Stimulated activated naive CD8-positive, alpha-beta T cell treated with anti-CD3 and anti-CD28 coated beads, Interleukin-15, amount 100 ng/mL, for 72 hours (primary cell): ENCODE data around the gene TBC1D22A.

Experiments
- ATAC-seq: fragments of 150-1000 bp; cut with Tn5 transposase; 2 replicates; pipeline ENCODE4 v1.10.0; 2021; ENCODE audit warnings: mild to moderate bottlenecking, moderate library complexity
- DNase-seq, 2 donors: peaks; one replicate each; pipeline ENCODE4 v3.0.0; 2021 to 2022
- H3K27ac Mint-ChIP-seq, 2 donors: one replicate each; pipeline ENCODE4 v1.8.0; 2022; ENCODE audit warnings: mild to moderate bottlenecking in 2 of 2, mixed read lengths in 2 of 2, moderate library complexity in 2 of 2
- H3K27me3 Mint-ChIP-seq: one replicate; pipeline ENCODE4 v1.8.0; 2022; ENCODE audit warnings: mixed read lengths
- H3K4me1 Mint-ChIP-seq: one replicate; pipeline ENCODE4 v1.8.0; 2022; ENCODE audit warnings: mild to moderate bottlenecking, mixed read lengths
- H3K4me3 Mint-ChIP-seq, 2 donors: one replicate each; pipeline ENCODE4 v1.8.0; 2022; ENCODE audit warnings: mild to moderate bottlenecking in 2 of 2, mixed read lengths in 2 of 2, moderate library complexity in 1 of 2
- H3K9me3 Mint-ChIP-seq, 2 donors: one replicate each; pipeline ENCODE4 v1.8.0; 2022; ENCODE audit warnings: mixed read lengths in 2 of 2

Gene TBC1D22A

GRCh38 chr22:46995501-46996360, 233.3 kb downstream of the TBC1D22A start:
- Mint-ChIP-seq H3K4me1 (peaks cover 20% of the 10 kb centered on the region), H3K4me3 (no peak overlapping the region), H3K9me3 (no peaks in the 10 kb centered on the region), H3K27me3 (no peaks in the 10 kb centered on the region), H3K27ac (no peak overlapping the region)
- DNase-seq (no peak), ATAC-seq (no peak)

DNA sequence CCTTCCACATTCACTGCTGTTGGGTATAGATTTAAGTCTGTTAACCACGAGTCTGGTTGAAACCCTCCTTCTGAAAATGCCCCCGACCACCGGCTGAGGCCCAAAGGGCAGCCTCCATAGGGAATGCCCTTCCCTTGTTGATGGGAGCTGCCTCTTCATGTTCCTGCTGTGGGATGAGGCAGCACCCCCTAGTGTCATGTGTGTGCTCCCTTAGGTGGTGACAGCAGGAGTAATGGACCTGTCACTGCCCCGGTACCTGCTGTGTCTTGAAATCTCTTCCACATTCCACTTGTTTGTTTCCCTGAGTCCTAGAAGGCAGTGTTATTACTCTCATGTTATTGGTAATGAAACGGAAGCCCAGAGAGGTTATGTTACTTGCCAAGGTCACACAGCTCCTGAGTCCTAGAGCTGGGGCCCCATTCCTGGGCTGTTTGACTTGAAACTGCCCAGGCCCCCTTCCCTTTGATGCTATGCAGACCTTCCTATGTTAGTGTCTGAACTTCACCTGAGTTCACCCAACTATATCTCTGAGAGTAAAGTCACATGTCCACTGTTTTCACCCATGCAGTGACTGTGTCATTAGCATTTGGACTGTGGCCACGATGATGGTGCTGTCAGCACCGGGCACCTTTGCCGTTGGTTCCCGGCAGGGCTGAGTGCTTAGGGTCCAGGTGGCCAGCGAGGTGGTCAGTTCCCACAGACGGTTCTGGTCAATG, 234.3 kb downstream of the TBC1D22A start:
- DNase-seq (no peak), ATAC-seq (no peak)
- Mint-ChIP-seq H3K9me3 (no peaks in the 10 kb centered on the region), H3K27me3 (no peaks in the 10 kb centered on the region), H3K27ac (peak overlapping the region; percentile 42 to 71), H3K4me3 (no peak overlapping the region), H3K4me1 (peaks cover 25% of the 10 kb centered on the region)

DNA sequence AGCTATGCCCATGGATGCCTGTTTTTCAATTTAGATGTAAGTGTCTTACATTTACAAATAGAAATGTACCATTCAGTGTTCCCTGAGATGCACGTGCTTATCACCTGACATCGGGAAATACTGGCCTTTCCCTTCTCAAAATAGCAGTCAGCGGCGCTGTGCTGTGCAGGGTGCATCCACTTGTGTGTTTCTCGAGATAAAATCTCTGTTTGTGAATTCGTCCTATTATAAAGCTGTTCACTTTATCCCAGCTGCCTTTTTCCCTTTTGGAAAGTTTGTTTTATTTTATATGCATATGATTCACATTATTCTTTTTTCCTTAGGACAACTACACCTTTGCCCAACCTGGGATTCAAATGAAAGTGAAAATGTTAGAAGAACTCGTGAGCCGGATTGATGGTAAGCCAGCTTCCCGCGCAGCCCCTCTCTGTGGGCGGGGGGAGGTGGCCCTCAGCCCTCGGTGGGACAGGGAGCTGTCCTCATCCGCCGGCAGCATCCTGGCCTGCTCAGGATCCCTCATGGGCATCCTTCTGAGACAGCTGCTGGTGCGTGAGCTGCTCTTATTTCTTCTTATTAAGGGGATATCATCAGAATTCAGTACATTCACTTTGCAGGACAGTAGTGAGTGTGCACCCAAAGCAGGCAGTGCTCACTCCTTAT, 235.0 kb downstream of the TBC1D22A start:
- no peak for ATAC-seq
- H3K9me3 Mint-ChIP-seq: no peaks in the 10 kb centered on the region

DNA sequence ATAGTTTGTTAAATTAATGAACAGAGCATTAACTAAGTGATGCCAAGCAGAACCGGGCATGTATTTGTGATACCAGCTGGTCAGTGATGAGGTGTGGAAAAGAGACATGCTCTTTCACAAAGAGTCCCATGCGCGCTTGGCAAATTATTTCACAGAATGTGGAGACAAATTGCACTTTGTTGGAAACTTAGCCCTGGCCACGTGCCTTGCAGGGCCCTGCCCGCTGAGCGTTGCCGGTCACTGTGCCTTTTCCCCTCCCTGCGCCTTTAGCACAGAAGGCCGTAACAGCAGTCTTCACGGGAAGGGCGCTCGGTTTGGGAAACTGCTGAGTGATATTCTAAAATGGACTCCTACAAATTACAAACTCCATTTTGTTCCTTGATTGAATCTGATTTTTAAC, 235.9 kb downstream of the TBC1D22A start:
- Mint-ChIP-seq H3K27me3 (no peaks in the 10 kb centered on the region), H3K4me3 (no peak overlapping the region), H3K4me1 (peaks cover 30% of the 10 kb centered on the region), H3K27ac (no peak overlapping the region), H3K9me3 (no peaks in the 10 kb centered on the region)
- ATAC-seq (no peak), DNase-seq (no peak)

More for the DNA sequence above, 235.0 kb downstream of the TBC1D22A start:
- Mint-ChIP-seq H3K27me3 (no peaks in the 10 kb centered on the region), H3K4me3 (no peak overlapping the region), H3K4me1 (peaks cover 30% of the 10 kb centered on the region), H3K27ac (peak overlapping the region in 1 of 2 donors; percentile 12)
- no peak for DNase-seq

DNA sequence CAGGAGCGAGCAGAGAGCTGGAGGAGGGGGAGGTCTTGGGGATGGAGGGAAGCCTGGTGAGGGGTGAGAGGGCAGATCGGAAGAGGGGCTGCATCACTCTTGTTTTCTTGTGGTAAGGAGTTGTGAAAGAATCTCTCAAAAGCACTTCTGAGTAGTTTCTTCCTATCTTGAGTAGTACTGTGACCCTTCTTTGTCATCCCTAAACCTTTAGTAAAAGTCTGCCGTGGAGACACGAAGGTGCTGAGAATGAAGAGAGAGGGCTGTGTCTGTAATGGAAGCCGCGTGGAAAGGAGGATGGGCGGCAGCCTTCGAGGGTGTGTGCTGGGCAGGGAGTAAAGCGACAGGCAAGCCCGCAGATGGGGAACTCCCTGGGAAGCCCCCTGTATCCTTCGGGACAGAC, 237.8 kb downstream of the TBC1D22A start:
- peak overlapping the region; percentile 34 to 79 for H3K4me3 Mint-ChIP-seq
- no peak for DNase-seq
- ATAC-seq: no peak
- no peaks in the 10 kb centered on the region for H3K27me3 Mint-ChIP-seq
- no peaks in the 10 kb centered on the region for H3K9me3 Mint-ChIP-seq
- H3K4me1 Mint-ChIP-seq: peaks cover 30% of the 10 kb centered on the region
- peak overlapping the region; percentile 93 to 95 for H3K27ac Mint-ChIP-seq

DNA sequence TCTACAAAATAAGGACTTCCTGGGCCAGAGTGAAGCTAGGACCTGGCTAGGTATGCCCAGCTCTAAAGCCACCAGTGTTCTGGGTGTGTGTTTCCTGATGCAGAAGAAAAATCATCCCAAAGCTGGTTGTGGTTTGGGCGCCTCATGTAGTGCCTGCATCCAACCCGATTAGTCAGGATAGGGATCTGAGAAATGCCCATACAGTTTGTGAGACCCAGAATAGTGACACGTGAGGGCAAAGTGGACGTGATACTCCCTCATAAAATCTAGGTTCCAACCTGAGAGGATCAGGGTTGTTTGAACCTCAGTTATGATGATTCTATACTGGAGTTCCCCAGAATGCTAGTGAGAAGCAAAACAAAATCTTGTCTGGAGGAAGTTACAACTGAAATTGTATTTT, 238.4 kb downstream of the TBC1D22A start:
- H3K27ac Mint-ChIP-seq: peak overlapping the region in 1 of 2 donors; percentile 9
- DNase-seq: peak in 1 of 2 donors; percentile 7
- peak; percentile 85 for ATAC-seq
- no peak overlapping the region for H3K4me3 Mint-ChIP-seq
- no peaks in the 10 kb centered on the region for H3K9me3 Mint-ChIP-seq
- H3K27me3 Mint-ChIP-seq: no peaks in the 10 kb centered on the region
- H3K4me1 Mint-ChIP-seq: peaks cover 30% of the 10 kb centered on the region

DNA sequence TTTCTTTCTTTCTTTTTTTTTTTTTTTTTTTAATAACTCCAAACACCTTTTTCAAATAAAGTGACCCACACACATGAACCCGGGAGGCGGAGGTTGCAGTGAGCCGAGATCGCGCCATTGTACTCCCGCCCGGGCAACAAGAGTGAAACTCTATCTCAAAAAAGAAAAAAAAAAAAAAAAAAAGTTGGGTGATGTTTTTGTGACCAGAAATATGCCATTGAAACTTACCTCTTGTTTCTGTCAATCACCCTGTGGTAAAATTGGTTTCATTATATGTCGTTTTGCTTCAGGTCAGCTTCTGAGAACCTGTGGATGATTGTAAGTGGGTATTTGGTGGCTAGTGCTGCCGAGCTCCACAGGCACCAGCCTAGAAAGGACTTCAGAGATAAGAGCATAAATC, 238.8 kb downstream of the TBC1D22A start:
- H3K27me3 Mint-ChIP-seq: no peaks in the 10 kb centered on the region
- H3K27ac Mint-ChIP-seq: peak overlapping the region in 1 of 2 donors; percentile 7
- peak; percentile 84 for ATAC-seq
- no peaks in the 10 kb centered on the region for H3K9me3 Mint-ChIP-seq
- peak; percentile 21 to 37 for DNase-seq
- H3K4me3 Mint-ChIP-seq: no peak overlapping the region
- H3K4me1 Mint-ChIP-seq: peaks cover 30% of the 10 kb centered on the region

DNA sequence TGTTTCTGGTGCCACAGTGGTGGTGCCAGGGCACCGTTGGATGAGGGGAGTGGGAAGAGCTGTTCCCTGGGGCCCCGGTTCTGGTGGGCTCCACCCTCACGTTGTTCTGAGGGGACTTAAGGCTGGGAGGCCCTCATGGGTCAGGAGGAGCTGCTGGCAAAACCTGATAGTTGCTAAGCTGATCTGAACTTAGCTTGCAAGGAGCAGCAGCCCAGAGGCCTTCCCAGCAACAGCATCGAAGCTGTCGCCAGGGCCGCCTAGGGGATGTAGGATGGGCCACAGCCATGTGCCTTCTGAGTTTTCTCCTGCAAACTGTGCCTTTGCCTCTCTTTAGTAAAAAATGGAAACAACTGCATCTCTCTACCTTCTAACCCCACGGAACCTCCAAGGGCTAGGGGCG, 240.2 kb downstream of the TBC1D22A start:
- Mint-ChIP-seq H3K27ac (no peak overlapping the region), H3K27me3 (no peaks in the 10 kb centered on the region), H3K4me1 (peaks cover 26% of the 10 kb centered on the region), H3K4me3 (no peak overlapping the region), H3K9me3 (no peaks in the 10 kb centered on the region)
- ATAC-seq: no peak
- DNase-seq: no peak

DNA sequence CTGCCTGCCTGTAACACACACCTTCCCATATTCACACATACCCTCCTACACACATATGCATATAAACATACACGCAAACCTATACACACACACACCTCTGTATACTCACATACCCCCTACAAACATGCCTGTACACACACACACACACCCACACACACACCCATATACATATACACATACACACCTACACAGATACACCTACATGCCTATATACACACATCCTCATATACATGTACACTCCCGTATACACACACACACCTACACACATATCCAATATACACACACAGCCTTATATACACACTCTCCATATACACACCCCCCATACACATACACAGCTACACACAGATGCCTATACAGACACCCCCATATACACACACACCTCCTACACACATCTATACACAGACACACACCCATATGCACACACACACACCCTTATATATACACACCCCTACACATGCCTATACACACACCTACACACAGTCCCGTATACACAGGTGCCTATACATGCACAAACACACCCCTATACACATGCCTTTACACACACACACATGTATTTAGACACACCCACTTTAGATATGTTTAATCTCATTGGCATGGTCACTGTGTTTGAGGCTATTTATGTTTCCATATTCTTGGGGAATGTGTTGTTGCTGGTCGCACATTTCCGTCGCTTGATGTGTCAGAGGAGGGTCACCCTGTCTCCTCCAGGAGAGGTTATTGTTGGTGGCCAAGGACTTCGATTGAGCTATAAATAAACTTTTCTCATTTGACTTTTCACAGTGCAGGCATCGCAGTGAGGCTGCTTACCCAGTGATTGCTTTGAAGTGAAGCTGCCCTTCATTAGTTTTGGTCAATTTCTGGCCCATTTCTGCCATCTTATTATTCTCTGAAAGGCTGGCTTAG, 243.3 kb downstream of the TBC1D22A start:
- Mint-ChIP-seq H3K4me1 (peaks cover 10% of the 10 kb centered on the region), H3K27me3 (no peaks in the 10 kb centered on the region), H3K27ac (no peak overlapping the region), H3K9me3 (no peaks in the 10 kb centered on the region), H3K4me3 (no peak overlapping the region)
- ATAC-seq: no peak
- no peak for DNase-seq

- Mint-ChIP-seq H3K27me3 (no peaks in the 10 kb centered on the region), H3K27ac (no peak overlapping the region), H3K4me1 (peaks cover 5% of the 10 kb centered on the region), H3K4me3 (no peak overlapping the region), H3K9me3 (no peaks in the 10 kb centered on the region)
- ATAC-seq (no peak), DNase-seq (no peak)
Observed at GRCh38 chr22:47006433-47006832, 244.0 kb downstream of the TBC1D22A start.

DNA sequence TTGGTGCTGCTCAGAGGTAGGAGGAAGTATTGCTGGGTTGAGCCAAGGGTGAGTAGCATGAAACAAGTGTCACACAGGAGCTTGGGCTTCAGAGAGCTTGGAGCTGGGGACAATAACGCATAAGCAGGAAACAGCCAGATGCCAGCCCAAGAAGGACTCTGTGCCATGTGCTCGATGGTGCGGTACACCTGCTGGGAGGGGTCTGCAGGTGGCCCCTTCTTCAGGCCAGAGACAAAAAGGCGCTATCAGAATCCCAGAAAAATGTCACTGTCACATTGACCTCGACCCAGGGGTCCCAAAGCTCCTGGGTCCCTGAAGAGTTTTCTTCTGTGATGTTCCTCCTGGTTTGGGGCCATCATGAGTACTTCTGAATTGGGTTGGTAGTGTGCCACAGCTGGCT, 244.4 kb downstream of the TBC1D22A start:
- Mint-ChIP-seq H3K9me3 (no peaks in the 10 kb centered on the region), H3K4me3 (no peak overlapping the region), H3K4me1 (peaks cover 5% of the 10 kb centered on the region), H3K27me3 (no peaks in the 10 kb centered on the region), H3K27ac (no peak overlapping the region)
- DNase-seq: no peak
- ATAC-seq: no peak

GRCh38 chr22:47007496-47007895, 245.0 kb downstream of the TBC1D22A start:
- H3K9me3 Mint-ChIP-seq: no peaks in the 10 kb centered on the region
- ATAC-seq (no peak), DNase-seq (no peak)
- no peaks in the 10 kb centered on the region for H3K27me3 Mint-ChIP-seq
- no peak overlapping the region for H3K4me3 Mint-ChIP-seq
- H3K4me1 Mint-ChIP-seq: no peaks in the 10 kb centered on the region
- H3K27ac Mint-ChIP-seq: no peak overlapping the region

DNA sequence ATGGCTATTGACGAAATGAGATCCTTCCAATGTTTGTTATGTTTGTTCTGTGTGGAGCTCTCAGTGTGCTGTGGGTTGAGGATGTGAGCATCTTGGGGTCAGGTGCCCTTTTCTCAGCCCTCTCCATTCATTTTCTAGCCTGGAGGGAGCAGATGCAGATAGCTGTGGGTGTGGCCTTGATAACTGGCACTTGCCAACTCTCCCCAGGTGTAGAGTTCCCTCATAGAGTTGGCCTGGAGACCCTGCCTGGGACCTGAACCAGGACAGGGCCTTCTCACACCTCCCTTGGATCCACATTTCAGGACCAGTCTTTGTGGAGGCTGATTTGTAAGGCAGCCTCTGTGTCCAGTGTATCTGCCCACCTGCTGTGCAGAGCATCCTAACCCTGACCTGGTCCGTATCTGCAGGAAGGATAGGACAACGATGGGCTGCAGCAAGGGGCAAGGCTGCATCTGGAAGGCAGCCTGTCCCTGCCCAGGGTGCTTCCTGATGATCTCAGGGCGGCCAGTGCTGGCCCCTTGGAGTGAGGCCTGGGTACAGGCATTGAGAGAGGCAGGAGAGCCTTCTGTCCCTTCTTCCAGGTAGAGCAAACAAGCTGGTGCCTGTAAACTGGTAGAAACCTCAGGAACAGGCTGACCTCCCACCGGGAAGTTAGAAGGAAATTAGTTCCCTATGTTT, 245.9 kb downstream of the TBC1D22A start:
- ATAC-seq: no peak
- Mint-ChIP-seq H3K4me3 (no peak overlapping the region), H3K27me3 (no peaks in the 10 kb centered on the region), H3K9me3 (no peaks in the 10 kb centered on the region), H3K27ac (no peak overlapping the region), H3K4me1 (no peaks in the 10 kb centered on the region)
- DNase-seq: no peak

DNA sequence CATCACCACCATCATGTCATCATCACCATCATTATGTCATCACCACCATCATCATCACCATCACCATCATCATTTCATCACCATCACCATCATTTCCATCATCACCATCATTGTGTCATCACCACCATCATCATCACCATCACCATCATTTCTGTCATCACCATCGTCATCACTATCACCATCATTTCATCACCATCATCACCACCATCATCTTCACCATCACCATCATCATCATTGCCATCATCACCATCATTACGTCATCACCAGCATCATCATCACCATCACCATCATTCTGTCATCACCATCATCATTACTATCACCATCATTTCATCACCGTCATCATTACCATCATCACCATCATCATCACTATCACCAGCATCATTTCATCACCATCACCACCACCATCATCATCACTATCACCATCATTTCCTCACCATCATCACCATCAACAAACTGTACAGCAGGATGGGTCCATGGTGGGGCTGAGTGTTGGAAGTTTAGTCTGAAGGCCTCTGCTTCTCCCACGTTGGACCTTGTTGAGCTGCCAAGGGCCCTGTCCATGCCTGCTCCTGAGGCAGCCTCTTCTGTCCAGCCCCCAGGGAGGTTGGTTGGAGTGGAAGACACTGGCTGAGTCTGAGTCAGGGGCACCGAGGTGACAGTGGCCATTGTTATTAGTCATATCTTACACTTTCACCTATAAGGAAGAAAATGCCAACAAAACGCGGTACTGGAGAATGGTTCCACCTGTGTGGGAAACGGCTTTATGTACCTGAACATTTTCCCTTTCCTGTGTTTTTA, 247.1 kb downstream of the TBC1D22A start:
- ATAC-seq (no peak), DNase-seq (no peak)
- Mint-ChIP-seq H3K4me3 (no peak overlapping the region), H3K4me1 (peaks cover 4% of the 10 kb centered on the region), H3K27ac (no peak overlapping the region), H3K27me3 (no peaks in the 10 kb centered on the region), H3K9me3 (no peaks in the 10 kb centered on the region)
